Sigmoid colon (tissue), 4 donors: ENCODE data around the gene PPIA.

Experiments
- EP300 ChIP-seq, 4 donors: sonication (generic); formaldehyde crosslinking; IDR thresholded peaks; one replicate each; pipeline ENCODE4 v1.6.1; 2017; ENCODE audit warnings: antibody characterized with exemption in 4 of 4
- TF ChIP-seq, protein P1 (sequence below), 4 experiments: fragments of 450-650 bp in 3 of 4; fragments of 200-600 bp in 1 of 4; IDR thresholded peaks; one replicate each; pipeline ENCODE4 v1.5.1; 2016 to 2019; ENCODE audit warnings: antibody characterized with exemption in 4 of 4, mild to moderate bottlenecking in 3 of 4, moderate library complexity in 2 of 4

DNA sequence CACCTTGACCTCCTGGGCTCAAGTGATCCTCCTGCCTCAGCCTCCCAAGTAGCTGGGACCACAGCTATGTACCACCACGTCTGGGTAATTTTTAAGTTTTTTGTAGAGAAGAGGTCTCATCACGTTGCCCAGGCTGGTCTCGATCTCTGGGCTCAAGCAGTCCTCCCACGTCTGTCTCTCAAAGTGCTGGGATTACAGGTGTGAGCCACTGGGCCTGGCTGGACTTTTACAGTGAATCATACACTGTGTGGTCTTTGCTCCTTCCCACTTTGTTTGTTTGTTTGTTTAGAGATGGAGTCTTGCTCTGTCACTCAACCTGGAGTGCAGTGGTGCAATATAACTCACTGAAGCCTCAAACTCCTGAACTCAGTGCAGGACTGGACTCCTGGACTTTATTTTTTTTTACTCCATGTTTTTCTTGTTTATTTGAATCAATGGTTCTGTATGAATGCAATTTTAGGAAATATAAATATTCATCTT lies 12.5 kb downstream of the PPIA start:
- TF ChIP-seq, protein P1, sequence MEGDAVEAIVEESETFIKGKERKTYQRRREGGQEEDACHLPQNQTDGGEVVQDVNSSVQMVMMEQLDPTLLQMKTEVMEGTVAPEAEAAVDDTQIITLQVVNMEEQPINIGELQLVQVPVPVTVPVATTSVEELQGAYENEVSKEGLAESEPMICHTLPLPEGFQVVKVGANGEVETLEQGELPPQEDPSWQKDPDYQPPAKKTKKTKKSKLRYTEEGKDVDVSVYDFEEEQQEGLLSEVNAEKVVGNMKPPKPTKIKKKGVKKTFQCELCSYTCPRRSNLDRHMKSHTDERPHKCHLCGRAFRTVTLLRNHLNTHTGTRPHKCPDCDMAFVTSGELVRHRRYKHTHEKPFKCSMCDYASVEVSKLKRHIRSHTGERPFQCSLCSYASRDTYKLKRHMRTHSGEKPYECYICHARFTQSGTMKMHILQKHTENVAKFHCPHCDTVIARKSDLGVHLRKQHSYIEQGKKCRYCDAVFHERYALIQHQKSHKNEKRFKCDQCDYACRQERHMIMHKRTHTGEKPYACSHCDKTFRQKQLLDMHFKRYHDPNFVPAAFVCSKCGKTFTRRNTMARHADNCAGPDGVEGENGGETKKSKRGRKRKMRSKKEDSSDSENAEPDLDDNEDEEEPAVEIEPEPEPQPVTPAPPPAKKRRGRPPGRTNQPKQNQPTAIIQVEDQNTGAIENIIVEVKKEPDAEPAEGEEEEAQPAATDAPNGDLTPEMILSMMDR (IDR thresholded peaks at IDR 0.05), result no peak
- TF ChIP-seq EP300 (IDR thresholded peaks at IDR 0.05), result no peak
